ENCODE data around the gene NTSR1.

- TF ChIP-seq POLR2A (IDR thresholded peaks at IDR 0.05): no peak
- TF ChIP-seq CTCF (IDR thresholded peaks at IDR 0.05): no peak
These were observed 27.9 kb downstream of the NTSR1 start for GRCh38 chr20:62736407-62737071.

Measured in testis (tissue), 2 donors.